Activated CD4-positive, alpha-beta memory T cell treated with anti-CD3 and anti-CD28 coated beads for 36 hours (primary cell): ENCODE data around the gene SLC6A6. TPM values are rescaled to one million over a fixed set of nuclear protein-coding genes. Genes with fewer than 3 reads are reported as not detected.
"Not testable (repeated sequence)": the region's sequence is repeated elsewhere in the genome, so short reads cannot be mapped to it uniquely, and the experiment has no call there.

ENCODE experiments used
- CTCF ChIA-PET: fragments of 350-600 bp; sonication (Branson Sonifier 250); formaldehyde crosslinking; loops from one replicate; lab custom pipeline; 2021; ENCODE audit warnings: antibody characterized with exemption, inconsistent platforms; lab: Charles Lee
- POLR2A ChIA-PET: fragments of 350-600 bp; sonication (Branson Sonifier 250); formaldehyde crosslinking; loops from one replicate; lab custom pipeline; 2021; ENCODE audit warnings: antibody characterized with exemption; lab: Charles Lee
- DNase-seq: peaks from one replicate; pipeline ENCODE4 v3.0.0-alpha.2; 2020
- H3K27ac Mint-ChIP-seq: one replicate; pipeline ENCODE4 v1.8.0; 2021; ENCODE audit warnings: mixed read lengths
- H3K27me3 Mint-ChIP-seq: one replicate; pipeline ENCODE4 v1.8.0; 2021; ENCODE audit warnings: mixed read lengths
- H3K36me3 Mint-ChIP-seq: one replicate; pipeline ENCODE4 v1.8.0; 2021; ENCODE audit warnings: mixed read lengths
- H3K4me1 Mint-ChIP-seq: one replicate; pipeline ENCODE4 v1.8.0; 2021; ENCODE audit warnings: low read depth, mixed read lengths
- H3K4me3 Mint-ChIP-seq: one replicate; pipeline ENCODE4 v1.8.0; 2021; ENCODE audit warnings: mild to moderate bottlenecking, mixed read lengths
- H3K9me3 Mint-ChIP-seq: one replicate; pipeline ENCODE4 v1.8.0; 2021; ENCODE audit warnings: mixed read lengths
- intact Hi-C: fragments of 100-400 bp; cut with micrococcal nuclease; formaldehyde crosslinking; loops from one replicate; pipeline ENCODE4 v1.15.1; 2023
- total RNA-seq, 2 experiments: library from RNA; stranded (reverse); gene quantifications; one replicate each; pipeline ENCODE4 v1.2.3, GENCODE V29; 2021

SLC6A6 gene
- total RNA-seq, 2 experiments from 2014 or later = 44.0 to 45.1 TPM

DNA sequence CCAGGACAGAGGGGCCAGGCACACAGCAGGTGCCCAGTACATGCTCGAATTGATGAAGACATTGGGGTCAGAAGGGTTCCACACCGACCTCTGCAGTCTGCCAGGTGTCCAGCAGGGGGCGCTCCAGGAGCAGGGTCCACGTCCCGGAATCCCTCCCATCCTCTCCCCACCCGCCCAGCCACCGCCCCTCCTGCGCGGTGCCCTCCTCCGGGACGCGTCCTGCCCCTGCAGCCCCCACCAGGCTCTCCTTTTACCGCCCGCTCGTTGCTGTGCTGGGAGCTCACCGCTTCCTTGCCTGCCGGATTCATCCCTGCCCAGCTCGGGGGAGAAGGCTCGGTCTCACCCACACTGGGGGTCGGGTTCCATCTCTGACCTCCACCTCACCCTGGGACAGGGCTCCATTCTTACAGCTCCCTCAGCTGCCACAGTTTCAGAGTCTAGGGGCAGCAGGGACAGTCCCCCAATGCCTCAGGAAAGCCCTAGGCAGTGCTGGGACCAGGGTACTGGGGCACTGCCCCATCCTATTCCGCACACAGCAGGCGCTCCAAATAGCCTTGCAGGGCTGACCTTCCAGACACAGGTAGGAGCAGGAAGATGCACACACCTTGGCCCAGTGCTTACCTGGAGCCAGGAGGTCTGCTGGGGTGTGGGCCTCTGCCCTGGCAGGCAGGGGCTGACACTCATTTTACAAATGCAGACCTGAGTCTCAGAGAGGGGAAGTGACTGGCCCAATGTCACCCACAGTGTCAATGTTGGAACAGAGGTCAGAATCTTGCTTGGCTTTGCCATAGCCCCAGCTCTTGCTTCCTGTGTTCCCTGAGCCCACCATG lies 106.8 kb downstream of the SLC6A6 start:
- Mint-ChIP-seq H3K4me1 (peaks cover 5% of the 10 kb centered on the region), H3K27me3 (peaks cover 3% of the 10 kb centered on the region), H3K36me3 (no peaks in the 10 kb centered on the region), H3K4me3 (no peak overlapping the region), H3K9me3 (no peaks in the 10 kb centered on the region), H3K27ac (no peak overlapping the region)
- intact Hi-C loops = loop anchor here (2.0 kb wide), 1 partner anchor 412 kb away; no protein-coding TSS in a partner anchor
- peak; percentile 82 for DNase-seq
- ChIA-PET POLR2A (no interaction called here), CTCF (interaction anchor here (0.6 to 6.4 kb wide), 16 partner anchors 9 to 613 kb away, joined by 3 to 41 read pairs (median 4); no protein-coding TSS in a partner anchor)

DNA sequence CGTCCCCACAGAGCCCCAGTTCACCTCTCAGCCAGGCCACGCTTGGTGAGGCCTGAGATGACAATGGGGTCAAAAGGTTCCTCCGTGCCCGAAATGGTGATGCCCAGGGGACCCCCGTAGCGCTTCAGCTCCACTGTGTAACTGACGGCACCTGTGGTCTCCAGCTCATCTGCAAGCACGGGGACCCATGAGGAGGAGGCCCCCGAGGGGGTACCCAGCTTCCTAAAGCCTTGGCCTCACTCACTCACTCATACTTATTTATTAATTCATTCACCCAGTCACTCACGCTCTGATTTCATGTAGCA lies 107.3 kb downstream of the SLC6A6 start:
- CTCF ChIA-PET = interaction anchor here (0.7 to 6.4 kb wide), 8 partner anchors 8 to 251 kb away, joined by 3 to 41 read pairs (median 5); no protein-coding TSS in a partner anchor
- peak; percentile 0 for DNase-seq
- Mint-ChIP-seq H3K27me3 (peaks cover 2% of the 10 kb centered on the region), H3K27ac (no peak overlapping the region), H3K36me3 (no peaks in the 10 kb centered on the region), H3K4me1 (peaks cover 5% of the 10 kb centered on the region), H3K4me3 (no peak overlapping the region), H3K9me3 (no peaks in the 10 kb centered on the region)
- intact Hi-C loops = loop anchor here (2.0 kb wide), 1 partner anchor 411 kb away; no protein-coding TSS in a partner anchor
- POLR2A ChIA-PET = no interaction called here

DNA sequence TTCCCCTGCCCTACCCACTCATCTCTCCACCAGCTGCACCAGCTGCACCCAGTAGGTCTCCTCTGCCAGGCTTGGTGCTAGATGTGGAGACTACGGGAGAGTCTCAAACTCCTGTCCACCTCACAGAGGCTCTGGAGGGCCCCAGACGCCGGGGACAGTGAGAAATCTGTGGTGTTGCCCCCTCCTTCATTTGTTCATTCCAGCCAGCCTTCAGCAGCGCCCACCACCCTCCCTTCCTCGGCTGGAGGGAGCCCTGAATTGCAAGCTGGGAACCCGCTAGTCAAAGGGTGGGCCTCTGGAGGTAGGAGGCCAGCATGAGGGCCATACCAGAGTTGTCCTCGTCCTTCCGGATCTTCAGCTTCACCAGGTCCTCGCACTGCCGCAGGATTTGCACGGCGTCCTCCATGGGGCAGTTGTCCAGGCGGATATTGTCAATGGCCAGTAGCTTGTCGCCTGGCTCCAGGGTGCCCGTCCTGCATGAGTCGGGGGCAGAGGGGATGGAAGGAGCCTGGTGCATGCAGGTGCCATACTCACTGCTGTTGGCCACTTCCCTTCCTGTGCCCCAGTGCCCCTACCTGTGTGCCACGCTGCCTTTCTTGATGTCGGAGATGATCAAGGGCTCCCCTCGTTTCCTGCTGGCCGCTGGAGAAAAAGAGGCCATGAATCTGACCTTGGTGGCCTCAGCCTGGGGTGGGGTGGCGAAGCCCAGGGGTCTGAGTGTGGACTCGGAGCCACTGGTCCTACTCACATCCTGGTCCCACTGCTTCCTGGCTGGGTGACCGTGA lies 108.6 kb downstream of the SLC6A6 start:
- DNase-seq = peak; percentile 4
- no peaks in the 10 kb centered on the region for H3K27me3 Mint-ChIP-seq
- intact Hi-C loops = no loop called here
- CTCF ChIA-PET = interaction anchor here (1.3 to 6.4 kb wide), 2 partner anchors 15 to 37 kb away, joined by 5 to 41 read pairs; no protein-coding TSS in a partner anchor
- H3K27ac Mint-ChIP-seq = no peak overlapping the region
- H3K4me3 Mint-ChIP-seq = no peak overlapping the region
- H3K4me1 Mint-ChIP-seq = peaks cover 5% of the 10 kb centered on the region
- POLR2A ChIA-PET = no interaction called here
- no peaks in the 10 kb centered on the region for H3K36me3 Mint-ChIP-seq
- H3K9me3 Mint-ChIP-seq = no peaks in the 10 kb centered on the region

DNA sequence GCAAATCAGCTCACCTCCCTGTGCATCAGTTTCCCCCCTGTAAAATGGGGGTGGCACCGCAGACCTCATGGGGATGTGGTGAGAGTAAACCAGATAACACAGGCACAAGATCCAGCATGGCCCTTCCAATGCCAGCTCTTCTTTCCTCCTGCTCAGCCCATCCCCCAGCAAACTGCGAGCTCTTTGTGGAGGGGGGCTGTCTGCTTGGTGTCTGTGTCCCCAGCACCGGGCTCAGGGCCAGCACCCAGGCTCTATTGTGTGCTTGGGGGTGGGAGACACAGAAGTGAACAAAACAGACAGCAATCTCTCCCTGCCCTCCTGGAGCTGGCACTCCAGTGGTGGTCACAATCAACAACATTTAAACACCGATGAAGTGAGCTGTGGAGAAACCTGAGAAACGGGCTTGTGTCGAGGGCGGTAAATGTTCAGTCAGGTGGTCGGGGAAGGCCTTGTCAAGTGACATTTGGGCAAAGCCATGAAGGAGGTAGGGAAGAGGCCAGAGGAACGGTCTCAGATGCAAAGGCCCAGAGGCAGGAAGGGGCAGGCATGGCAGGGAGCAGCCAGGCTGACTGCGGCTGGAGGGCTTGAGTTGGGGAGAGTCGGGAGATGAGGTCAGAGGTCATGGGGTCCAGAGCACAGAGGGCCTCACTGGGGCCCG lies 109.3 kb downstream of the SLC6A6 start:
- intact Hi-C loops = loop anchor here (2.0 kb wide), 1 partner anchor 37 kb away; no protein-coding TSS in a partner anchor
- Mint-ChIP-seq H3K27ac (no peak overlapping the region), H3K9me3 (no peaks in the 10 kb centered on the region), H3K27me3 (no peaks in the 10 kb centered on the region), H3K4me3 (no peak overlapping the region), H3K36me3 (no peaks in the 10 kb centered on the region), H3K4me1 (peaks cover 5% of the 10 kb centered on the region)
- peak; percentile 5 for DNase-seq
- ChIA-PET POLR2A (no interaction called here), CTCF (interaction anchor here (0.9 to 6.4 kb wide), 3 partner anchors 14 to 410 kb away, joined by 3 to 41 read pairs (median 5); no protein-coding TSS in a partner anchor)

DNA sequence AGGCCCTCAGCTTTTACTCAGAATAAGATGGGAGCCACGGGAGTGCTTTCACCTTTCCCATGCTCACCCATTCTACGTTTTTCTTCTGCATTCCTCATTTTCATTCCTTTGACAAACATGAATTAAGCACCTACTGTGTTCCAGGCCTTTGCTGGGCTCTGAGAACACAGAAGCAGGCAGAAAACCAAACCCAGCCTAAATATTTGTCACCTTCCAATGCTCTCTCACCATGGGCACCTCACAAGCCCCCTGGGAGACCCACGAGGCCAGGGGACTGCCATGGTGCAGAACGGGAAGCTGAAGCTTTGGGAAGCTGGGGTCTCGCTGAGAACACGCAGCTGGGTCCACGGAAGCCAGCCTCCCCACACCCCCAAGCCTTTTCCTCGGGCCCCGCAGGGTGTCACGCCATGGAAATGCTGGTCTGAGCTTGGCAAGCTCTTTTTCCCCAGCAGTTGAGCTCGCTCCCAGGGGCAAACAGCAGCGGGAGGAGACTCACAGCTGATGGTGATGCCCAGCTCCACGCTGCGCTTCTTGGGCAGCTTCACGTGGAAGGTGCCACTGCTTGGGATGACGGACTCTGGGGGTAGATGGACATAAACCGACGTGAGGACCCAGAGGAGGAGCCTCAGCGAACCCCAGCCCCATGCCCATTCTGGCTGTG lies 110.0 kb downstream of the SLC6A6 start:
- peaks cover 5% of the 10 kb centered on the region for H3K4me1 Mint-ChIP-seq
- no peaks in the 10 kb centered on the region for H3K27me3 Mint-ChIP-seq
- H3K9me3 Mint-ChIP-seq = no peaks in the 10 kb centered on the region
- intact Hi-C loops = loop anchor here (2.0 kb wide), 1 partner anchor 36 kb away; no protein-coding TSS in a partner anchor
- ChIA-PET CTCF (interaction anchor here (0.9 to 6.4 kb wide), 2 partner anchors 36 to 409 kb away, joined by 3 to 41 read pairs; no protein-coding TSS in a partner anchor), POLR2A (no interaction called here)
- H3K4me3 Mint-ChIP-seq = no peak overlapping the region
- no peak overlapping the region for H3K27ac Mint-ChIP-seq
- H3K36me3 Mint-ChIP-seq = no peaks in the 10 kb centered on the region
- DNase-seq = peak; percentile 6

DNA sequence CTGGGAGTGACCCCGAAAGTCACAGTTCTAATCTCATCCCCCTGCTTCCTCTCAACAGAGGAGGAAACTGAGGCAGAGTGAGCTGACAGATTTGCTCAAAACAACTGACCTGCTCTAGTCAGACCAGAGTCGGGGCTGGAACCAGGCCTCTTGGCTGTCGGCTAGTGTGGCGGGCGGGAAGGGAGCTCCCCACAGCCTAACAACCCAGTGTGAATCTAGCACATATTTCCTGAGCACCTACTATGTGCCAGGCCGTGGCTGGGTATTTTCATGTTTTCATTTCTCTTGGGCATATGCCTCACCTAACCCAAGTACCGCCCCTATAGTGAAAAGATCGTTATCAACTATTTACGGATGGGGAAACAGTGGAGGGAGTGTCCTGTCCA lies 110.5 kb downstream of the SLC6A6 start:
- DNase-seq = no peak
- no peak overlapping the region for H3K4me3 Mint-ChIP-seq
- H3K36me3 Mint-ChIP-seq = no peaks in the 10 kb centered on the region
- H3K9me3 Mint-ChIP-seq = no peaks in the 10 kb centered on the region
- peaks cover 5% of the 10 kb centered on the region for H3K4me1 Mint-ChIP-seq
- CTCF ChIA-PET = interaction anchor here (6.4 kb wide), 1 partner anchor 35 kb away, joined by 41 read pairs; no protein-coding TSS in a partner anchor
- no peak overlapping the region for H3K27ac Mint-ChIP-seq
- no peaks in the 10 kb centered on the region for H3K27me3 Mint-ChIP-seq
- intact Hi-C loops = loop anchor here (2.0 kb wide), 1 partner anchor 36 kb away; no protein-coding TSS in a partner anchor
- POLR2A ChIA-PET = no interaction called here

DNA sequence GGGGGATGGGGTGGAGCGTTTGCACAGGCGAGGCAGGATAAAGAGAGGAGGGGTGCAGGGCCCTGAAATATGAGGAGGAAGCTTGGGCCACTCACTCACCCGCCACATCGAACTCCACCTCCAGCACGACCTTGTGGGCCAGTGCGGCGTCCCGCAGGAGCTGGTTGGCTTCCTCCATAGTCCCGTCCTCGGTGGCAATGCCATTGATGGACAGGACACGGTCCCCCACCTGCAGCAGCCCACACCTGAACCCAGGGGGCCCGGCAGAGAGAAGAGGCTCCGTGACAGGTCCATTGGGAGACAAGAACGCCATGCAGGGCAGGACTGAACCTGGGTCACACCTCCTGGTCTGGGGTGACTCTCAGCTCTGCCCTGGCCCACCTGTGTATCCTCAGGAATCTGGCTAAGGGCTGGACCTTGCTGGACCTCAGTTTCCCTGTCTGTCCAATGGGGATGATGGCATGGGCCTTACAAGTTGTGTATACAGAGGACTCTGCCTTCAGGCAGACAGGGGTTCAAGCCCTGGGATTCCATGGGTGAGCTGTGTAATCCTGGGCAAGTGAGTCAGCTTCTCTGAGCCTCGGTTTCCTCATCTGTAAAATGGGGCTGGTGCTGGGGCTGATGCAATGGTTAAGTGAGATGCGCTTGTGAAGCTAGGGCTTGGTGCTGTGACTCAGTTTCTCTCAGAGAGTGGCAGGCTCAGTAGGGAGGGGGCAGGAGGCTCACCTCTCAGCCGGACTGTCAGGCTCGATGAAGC lies 111.3 kb downstream of the SLC6A6 start:
- intact Hi-C loops = loop anchor here (2.0 kb wide), 1 partner anchor 35 kb away; no protein-coding TSS in a partner anchor
- peak; percentile 3 for DNase-seq
- Mint-ChIP-seq H3K27me3 (peaks cover 3% of the 10 kb centered on the region), H3K4me3 (no peak overlapping the region), H3K27ac (no peak overlapping the region), H3K36me3 (no peaks in the 10 kb centered on the region), H3K9me3 (no peaks in the 10 kb centered on the region), H3K4me1 (peaks cover 4% of the 10 kb centered on the region)
- POLR2A ChIA-PET = no interaction called here
- CTCF ChIA-PET = interaction anchor here (6.4 kb wide), 1 partner anchor 34 kb away, joined by 41 read pairs; no protein-coding TSS in a partner anchor

DNA sequence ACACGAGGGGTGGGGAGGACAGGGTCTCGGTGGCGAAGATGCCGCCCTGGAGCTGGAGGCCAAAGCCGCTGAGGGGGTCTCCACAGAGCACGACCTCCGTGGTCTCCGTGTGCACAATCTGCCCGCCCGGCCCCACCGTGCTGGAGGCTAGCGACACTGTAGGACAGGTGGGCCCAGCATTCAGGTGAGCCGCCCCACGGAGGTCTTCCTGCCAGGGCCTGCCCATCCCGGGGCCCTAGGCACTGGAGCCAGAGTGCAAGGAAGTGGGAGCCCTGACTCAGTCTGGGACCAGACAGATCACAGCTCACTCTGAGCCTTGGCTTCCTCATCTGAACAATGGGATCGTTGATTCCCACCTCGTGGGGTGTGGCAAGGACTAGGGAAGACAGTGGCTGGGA lies 111.9 kb downstream of the SLC6A6 start:
- Mint-ChIP-seq H3K9me3 (no peaks in the 10 kb centered on the region), H3K36me3 (no peaks in the 10 kb centered on the region), H3K4me1 (no peaks in the 10 kb centered on the region), H3K27ac (no peak overlapping the region), H3K4me3 (no peak overlapping the region), H3K27me3 (peaks cover 3% of the 10 kb centered on the region)
- POLR2A ChIA-PET = no interaction called here
- CTCF ChIA-PET = no interaction called here
- intact Hi-C loops = no loop called here
- DNase-seq = peak; percentile 5

DNA sequence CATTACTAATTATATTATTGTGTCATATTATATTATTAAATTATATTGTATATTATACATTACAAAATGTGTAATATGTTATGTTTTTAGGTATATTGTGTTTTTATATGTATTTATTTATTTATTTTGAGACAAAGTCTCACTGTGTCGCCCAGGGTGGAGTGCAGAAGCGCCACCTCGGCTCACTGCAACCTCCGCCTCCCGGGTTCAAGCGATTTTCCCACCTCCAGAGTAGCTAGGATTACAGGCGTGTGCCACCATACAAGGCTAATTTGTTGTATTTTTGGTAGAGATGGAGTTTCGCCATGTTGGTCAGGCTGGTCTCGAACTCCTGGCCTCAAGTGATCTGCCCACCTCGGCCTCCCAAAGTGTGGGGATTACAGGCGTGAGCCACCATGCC lies 113.1 kb downstream of the SLC6A6 start:
- not testable (repeated sequence) for H3K27ac Mint-ChIP-seq, DNase-seq

DNA sequence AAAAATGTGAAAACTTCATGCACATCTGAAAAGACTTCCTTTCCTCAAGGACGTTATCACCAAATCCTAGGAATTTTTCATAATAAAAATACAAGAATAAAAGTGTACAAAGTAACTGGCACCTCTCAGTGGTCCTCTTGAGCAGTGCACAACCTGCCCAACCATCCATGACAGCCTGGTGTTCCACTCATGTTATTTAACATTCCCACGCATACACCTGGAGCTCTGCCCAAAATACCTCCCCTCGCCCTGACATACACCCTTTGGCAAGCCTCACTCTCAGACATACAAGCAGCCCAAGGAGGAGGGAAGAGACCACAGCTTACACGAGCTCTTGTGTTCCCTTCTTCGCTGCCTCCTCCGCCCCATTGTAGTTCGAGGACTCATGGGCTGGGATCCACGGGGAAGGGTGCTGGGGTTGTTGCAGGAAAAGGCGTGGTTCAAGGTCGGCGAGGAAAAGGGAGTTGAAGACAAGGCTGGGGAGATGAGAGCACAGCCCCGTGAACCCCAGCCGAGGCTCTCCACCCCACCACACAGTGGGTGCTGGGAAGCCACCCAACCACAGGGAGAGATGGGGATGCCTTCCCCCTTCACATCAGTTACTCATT lies 114.4 kb downstream of the SLC6A6 start:
- ChIA-PET POLR2A (no interaction called here), CTCF (no interaction called here)
- no peaks in the 10 kb centered on the region for H3K9me3 Mint-ChIP-seq
- no peak for DNase-seq
- H3K4me3 Mint-ChIP-seq = no peak overlapping the region
- intact Hi-C loops = no loop called here
- peaks cover 3% of the 10 kb centered on the region for H3K27me3 Mint-ChIP-seq
- H3K27ac Mint-ChIP-seq = no peak overlapping the region
- no peaks in the 10 kb centered on the region for H3K36me3 Mint-ChIP-seq
- no peaks in the 10 kb centered on the region for H3K4me1 Mint-ChIP-seq

More for the DNA sequence above, 113.1 kb downstream of the SLC6A6 start:
- H3K36me3 Mint-ChIP-seq, POLR2A ChIA-PET, H3K9me3 Mint-ChIP-seq, H3K4me3 Mint-ChIP-seq, CTCF ChIA-PET, H3K27me3 Mint-ChIP-seq, H3K4me1 Mint-ChIP-seq, intact Hi-C loops: not testable (repeated sequence)
